Measurements from ENCODE around the gene CLTA. TPM values are rescaled to one million over a fixed set of nuclear protein-coding genes. Genes with fewer than 3 reads are reported as not detected.

Gene CLTA
- total RNA-seq, 1 experiment from 2014 or later = 195 TPM

DNA sequence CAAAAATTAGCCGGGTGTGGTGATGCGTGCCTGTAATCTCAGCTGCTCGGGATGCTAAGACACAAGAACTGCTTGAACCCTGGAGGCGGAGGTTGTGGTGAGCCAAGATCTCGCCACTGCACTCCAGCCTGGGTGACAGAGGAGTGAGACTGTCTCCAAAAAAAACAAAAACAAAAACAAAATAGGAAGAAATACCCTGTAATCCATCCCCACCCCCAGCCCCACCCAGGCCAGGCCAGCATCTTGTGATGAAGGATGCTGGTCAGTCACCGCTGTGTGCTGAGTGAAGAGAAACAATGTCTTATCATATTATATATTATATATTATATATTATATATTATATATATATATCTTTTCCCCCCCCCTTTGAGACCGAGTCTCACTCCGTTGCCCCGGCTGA is 37.0 kb upstream of the CLTA start:
- Histone ChIP-seq H4K91ac (ENCODE audit: insufficient read length, low read depth, low read length) (no peak overlapping the region), H3K27me3 (ENCODE audit: insufficient read depth, low read length) (no peaks in the 10 kb centered on the region), H3K56ac (ENCODE audit: insufficient read length, low read depth, low read length) (no peak overlapping the region)

More for the DNA sequence above, 37.0 kb upstream of the CLTA start:
- H4K5ac ChIP-seq (ENCODE audit: insufficient read length, low read depth, low read length) = no peak overlapping the region
- no peak overlapping the region for H2BK5ac ChIP-seq (ENCODE audit: insufficient read length, low read length)
- H2AFZ ChIP-seq (ENCODE audit: low read length) = no peak overlapping the region
- no peak overlapping the region for H3T11ph ChIP-seq (ENCODE audit: low read length)
- H2BK20ac ChIP-seq (ENCODE audit: low read depth, low read length, poor library complexity, severe bottlenecking) = no peak overlapping the region
- H3K79me1 ChIP-seq (ENCODE audit: insufficient read depth, low read depth, low read length, poor library complexity, severe bottlenecking) = no peaks in the 10 kb centered on the region
- no peak for DNase-seq
- no peak overlapping the region for H3K4me2 ChIP-seq (ENCODE audit: insufficient read depth, insufficient read length, low read length)
- H3K27ac ChIP-seq (ENCODE audit: insufficient read length, low read depth, low read length) = no peak overlapping the region
- H3K9me3 Mint-ChIP-seq = peaks cover 16 to 22% of the 10 kb centered on the region in 2 experiments
- H3K9me3 ChIP-seq (ENCODE audit: control insufficient read depth, low read depth, low read length) = no peaks in the 10 kb centered on the region
- no peak overlapping the region for H3K23ac ChIP-seq (ENCODE audit: insufficient read length, low read depth, low read length)
- H3K27ac Mint-ChIP-seq = no peak overlapping the region
- H2BK120ac ChIP-seq (ENCODE audit: low read depth, low read length, poor library complexity, severe bottlenecking) = no peak overlapping the region
- no peaks in the 10 kb centered on the region for H3K79me2 ChIP-seq (ENCODE audit: insufficient read depth, low read length)
- H3K4me1 Mint-ChIP-seq = 0 out of 4 replicates have a peak, but pooled peaks cover 0 to 3% of the 10 kb centered on the region in 2 experiments
- peaks cover 3% of the 10 kb centered on the region; the same call in 1 of the 2 replicates for H3K4me1 ChIP-seq (ENCODE audit: insufficient read depth, low read length)
- H2BK12ac ChIP-seq (ENCODE audit: insufficient read length, low read depth, low read length) = no peak overlapping the region
- H3K4ac ChIP-seq (ENCODE audit: low read depth, low read length) = no peak overlapping the region; the same call in 1 of the 2 replicates
- H3K27me3 Mint-ChIP-seq (ENCODE audit: low read depth) = peaks cover 3% of the 10 kb centered on the region
- no peak overlapping the region for H3K14ac ChIP-seq (ENCODE audit: insufficient read depth, low read length)
- H4K20me1 ChIP-seq (ENCODE audit: control insufficient read depth, insufficient read depth, insufficient read length) = no peaks in the 10 kb centered on the region
- no peak overlapping the region for H3K18ac ChIP-seq (ENCODE audit: insufficient read length, low read depth, low read length)
- no CpG with 5 or more reads among the region's 9 CpGs for WGBS (ENCODE audit: extremely low coverage, insufficient read length, low lambda C conversion rate)
- H3K9ac ChIP-seq (ENCODE audit: extremely low read depth, insufficient read length, low read length) = no peak overlapping the region
- no peak overlapping the region for H2AK5ac ChIP-seq (ENCODE audit: insufficient read length, low read length)
- no peaks in the 10 kb centered on the region for H3K23me2 ChIP-seq (ENCODE audit: insufficient read length, low read depth, low read length, poor library complexity, severe bottlenecking)
- H3K4me3 Mint-ChIP-seq = no peak overlapping the region
- TF ChIP-seq, protein P1, sequence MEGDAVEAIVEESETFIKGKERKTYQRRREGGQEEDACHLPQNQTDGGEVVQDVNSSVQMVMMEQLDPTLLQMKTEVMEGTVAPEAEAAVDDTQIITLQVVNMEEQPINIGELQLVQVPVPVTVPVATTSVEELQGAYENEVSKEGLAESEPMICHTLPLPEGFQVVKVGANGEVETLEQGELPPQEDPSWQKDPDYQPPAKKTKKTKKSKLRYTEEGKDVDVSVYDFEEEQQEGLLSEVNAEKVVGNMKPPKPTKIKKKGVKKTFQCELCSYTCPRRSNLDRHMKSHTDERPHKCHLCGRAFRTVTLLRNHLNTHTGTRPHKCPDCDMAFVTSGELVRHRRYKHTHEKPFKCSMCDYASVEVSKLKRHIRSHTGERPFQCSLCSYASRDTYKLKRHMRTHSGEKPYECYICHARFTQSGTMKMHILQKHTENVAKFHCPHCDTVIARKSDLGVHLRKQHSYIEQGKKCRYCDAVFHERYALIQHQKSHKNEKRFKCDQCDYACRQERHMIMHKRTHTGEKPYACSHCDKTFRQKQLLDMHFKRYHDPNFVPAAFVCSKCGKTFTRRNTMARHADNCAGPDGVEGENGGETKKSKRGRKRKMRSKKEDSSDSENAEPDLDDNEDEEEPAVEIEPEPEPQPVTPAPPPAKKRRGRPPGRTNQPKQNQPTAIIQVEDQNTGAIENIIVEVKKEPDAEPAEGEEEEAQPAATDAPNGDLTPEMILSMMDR (conservative IDR thresholded peaks at IDR 0.05) = no peak
- H2BK15ac ChIP-seq (ENCODE audit: low read depth, low read length) = no peak overlapping the region
- H4K8ac ChIP-seq (replicated peaks; ENCODE audit: insufficient read length, low read depth, low read length) = no peak overlapping the region
- peaks cover 6 to 19% (median 7%) of the 10 kb centered on the region in 3 experiments; a peak in 5 of 7 replicates for H3K36me3 Mint-ChIP-seq (ENCODE audit: insufficient read depth in 1 of 3, low read depth in 3 of 3)

All from H9 (cell line).